SK-N-SH treated with all-trans-retinoic acid at 6 μM for 48 hours (cell line): ENCODE data around the gene WNK2.

Source experiments
- ATAC-seq: fragments of 200-7000 bp; cut with Tn5 transposase; 3 replicates; pipeline ENCODE4 v1.9.1; 2020; ENCODE audit warnings: mild to moderate bottlenecking, moderate library complexity
- BACH2 ChIP-seq: fragments of 250-450 bp; sonication (Bioruptor Pico); IDR thresholded peaks from 2 replicates; pipeline ENCODE4 v1.9.0; 2021; ENCODE audit warnings: mild to moderate bottlenecking, borderline replicate concordance
- CREB5 ChIP-seq: fragments of 250-450 bp; sonication (Bioruptor Pico); IDR thresholded peaks from 2 replicates; pipeline ENCODE4 v1.5.1; 2020; ENCODE audit warnings: low read depth, mild to moderate bottlenecking, moderate library complexity
- CSDC2 ChIP-seq: fragments of 250-450 bp; sonication (Bioruptor Pico); IDR thresholded peaks from 2 replicates; pipeline ENCODE4 v1.5.0; 2020; ENCODE audit warnings: mild to moderate bottlenecking, moderate library complexity
- CSRNP3 ChIP-seq: fragments of 250-450 bp; sonication (Bioruptor Pico); IDR thresholded peaks from 2 replicates; pipeline ENCODE4 v1.5.1; 2021; ENCODE audit warnings: mild to moderate bottlenecking, moderate library complexity
- ESRRG ChIP-seq: fragments of 250-450 bp; sonication (Bioruptor Pico); IDR thresholded peaks from 2 replicates; pipeline ENCODE4 v1.6.1; 2021; ENCODE audit warnings: mild to moderate bottlenecking
- GLIS3 ChIP-seq: fragments of 250-450 bp; sonication (Bioruptor Pico); IDR thresholded peaks from 2 replicates; pipeline ENCODE4 v1.5.0; 2020; ENCODE audit warnings: mild to moderate bottlenecking, moderate library complexity
- ISL1 ChIP-seq: fragments of 250-450 bp; sonication (Bioruptor Pico); IDR thresholded peaks from 2 replicates; pipeline ENCODE4 v2.1.2; 2022; ENCODE audit warnings: mild to moderate bottlenecking, moderate library complexity
- OSR1 ChIP-seq: fragments of 250-450 bp; sonication (Bioruptor Pico); IDR thresholded peaks from 2 replicates; pipeline ENCODE4 v1.8.0; 2022; ENCODE audit warnings: moderate library complexity, mild to moderate bottlenecking, inconsistent platforms
- PATZ1 ChIP-seq: fragments of 250-450 bp; sonication (Bioruptor Pico); IDR thresholded peaks from 2 replicates; pipeline ENCODE4 v1.8.0; 2020; ENCODE audit warnings: mild to moderate bottlenecking, moderate library complexity, borderline replicate concordance
- PPARA ChIP-seq: fragments of 250-450 bp; sonication (Bioruptor Pico); IDR thresholded peaks from 2 replicates; pipeline ENCODE4 v1.5.0; 2020; ENCODE audit warnings: mild to moderate bottlenecking, borderline replicate concordance
- RARB ChIP-seq: fragments of 250-450 bp; sonication (Bioruptor Pico); IDR thresholded peaks from 2 replicates; pipeline ENCODE4 v1.8.0; 2021; ENCODE audit warnings: mild to moderate bottlenecking, moderate library complexity
- SNAI2 ChIP-seq: fragments of 250-450 bp; sonication (Bioruptor Pico); IDR thresholded peaks from 2 replicates; pipeline ENCODE4 v1.5.0; 2020; ENCODE audit warnings: mild to moderate bottlenecking, moderate library complexity
- TCF4 ChIP-seq: fragments of 250-450 bp; sonication (Bioruptor Pico); IDR thresholded peaks from 2 replicates; pipeline ENCODE4 v1.8.0; 2021; ENCODE audit warnings: mild to moderate bottlenecking, moderate library complexity, borderline replicate concordance
- TOX ChIP-seq: fragments of 250-450 bp; sonication (Bioruptor Pico); IDR thresholded peaks from 2 replicates; pipeline ENCODE4 v1.8.0; 2021; ENCODE audit warnings: mild to moderate bottlenecking, moderate library complexity, borderline replicate concordance
- ZC3H10 ChIP-seq: fragments of 250-450 bp; sonication (Bioruptor Pico); IDR thresholded peaks from 2 replicates; pipeline ENCODE4 v1.5.1; 2021; ENCODE audit warnings: mild to moderate bottlenecking, moderate library complexity
- ZFP3 ChIP-seq: fragments of 250-450 bp; sonication (Bioruptor Pico); IDR thresholded peaks from 2 replicates; pipeline ENCODE4 v1.5.0; 2020; ENCODE audit warnings: mild to moderate bottlenecking, moderate library complexity
- ZFP30 ChIP-seq: fragments of 450-650 bp; formaldehyde crosslinking; IDR thresholded peaks from 2 replicates; pipeline ENCODE4 v1.5.0; 2022; ENCODE audit warnings: mild to moderate bottlenecking, moderate library complexity
- ZNF70 ChIP-seq: fragments of 450-650 bp; formaldehyde crosslinking; IDR thresholded peaks from 2 replicates; pipeline ENCODE4 v1.5.0; 2020; ENCODE audit warnings: mild to moderate bottlenecking, moderate library complexity
- ZNF8 ChIP-seq: fragments of 450-650 bp; formaldehyde crosslinking; IDR thresholded peaks from 2 replicates; pipeline ENCODE4 v1.5.0; 2020; ENCODE audit warnings: mild to moderate bottlenecking, moderate library complexity
- TF ChIP-seq, protein P1 (sequence below): fragments of 250-450 bp; sonication (Bioruptor Pico); IDR thresholded peaks from 2 replicates; pipeline ENCODE4 v1.8.0; 2021; ENCODE audit warnings: low read depth, mild to moderate bottlenecking, moderate library complexity, borderline replicate concordance
- TF ChIP-seq, protein P2 (sequence below): fragments of 250-450 bp; sonication (Bioruptor Pico); IDR thresholded peaks from 2 replicates; pipeline ENCODE4 v1.5.0; 2020; ENCODE audit warnings: mild to moderate bottlenecking, moderate library complexity

The WNK2 gene

GRCh38 chr9:93187574-93187973 lies 3.6 kb downstream of the WNK2 start:
- TF ChIP-seq GLIS3 (no peak), ZFP30 (CRISPR knock-in tag) (no peak)
- TF ChIP-seq, protein P1, sequence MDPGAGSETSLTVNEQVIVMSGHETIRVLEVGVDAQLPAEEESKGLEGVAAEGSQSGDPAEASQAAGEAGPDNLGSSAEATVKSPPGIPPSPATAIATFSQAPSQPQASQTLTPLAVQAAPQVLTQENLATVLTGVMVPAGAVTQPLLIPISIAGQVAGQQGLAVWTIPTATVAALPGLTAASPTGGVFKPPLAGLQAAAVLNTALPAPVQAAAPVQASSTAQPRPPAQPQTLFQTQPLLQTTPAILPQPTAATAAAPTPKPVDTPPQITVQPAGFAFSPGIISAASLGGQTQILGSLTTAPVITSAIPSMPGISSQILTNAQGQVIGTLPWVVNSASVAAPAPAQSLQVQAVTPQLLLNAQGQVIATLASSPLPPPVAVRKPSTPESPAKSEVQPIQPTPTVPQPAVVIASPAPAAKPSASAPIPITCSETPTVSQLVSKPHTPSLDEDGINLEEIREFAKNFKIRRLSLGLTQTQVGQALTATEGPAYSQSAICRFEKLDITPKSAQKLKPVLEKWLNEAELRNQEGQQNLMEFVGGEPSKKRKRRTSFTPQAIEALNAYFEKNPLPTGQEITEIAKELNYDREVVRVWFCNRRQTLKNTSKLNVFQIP: no peak
- TF ChIP-seq, all 23 proteins: peak for 0
- ATAC-seq: no peak

GRCh38 chr9:93188426-93189368 lies 4.8 kb downstream of the WNK2 start:
- no peak for TF ChIP-seq PPARA (CRISPR knock-in tag)
- TF ChIP-seq ZC3H10 (CRISPR knock-in tag): no peak
- no peak for TF ChIP-seq TOX (CRISPR knock-in tag)
- no peak for TF ChIP-seq RARB (CRISPR knock-in tag)
- TF ChIP-seq GLIS3: no peak
- ATAC-seq: no peak

GRCh38 chr9:93189369-93190132 lies 5.6 kb downstream of the WNK2 start:
- ATAC-seq: no peak
- TF ChIP-seq ZFP3: no peak
- TF ChIP-seq CSDC2 (CRISPR knock-in tag): no peak
- TF ChIP-seq, protein P1: no peak

DNA sequence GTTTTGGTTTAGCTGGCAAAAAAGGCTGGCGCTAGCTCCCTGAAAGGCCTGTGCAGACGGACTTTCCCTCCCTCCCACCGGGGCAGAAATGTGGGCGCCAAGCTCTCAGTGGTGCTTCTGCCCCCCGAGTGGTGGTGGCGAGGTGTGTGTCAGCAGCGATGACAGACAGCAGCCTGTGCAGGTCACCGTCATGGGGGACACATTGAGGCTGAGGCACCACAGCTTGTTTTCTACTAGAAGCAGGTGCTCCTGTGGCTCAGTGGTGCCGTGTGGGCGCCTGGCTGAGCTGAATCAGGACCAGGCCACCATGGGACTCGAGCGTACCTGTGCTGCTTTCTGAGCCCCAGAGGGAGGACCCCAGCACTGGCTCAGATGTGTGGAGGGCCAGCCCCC lies 6.2 kb downstream of the WNK2 start:
- ATAC-seq: no peak
- TF ChIP-seq RARB (CRISPR knock-in tag) (no peak), ZNF8 (CRISPR knock-in tag) (no peak), ZC3H10 (CRISPR knock-in tag) (no peak), OSR1 (CRISPR knock-in tag) (no peak), ZNF70 (CRISPR knock-in tag) (no peak), ESRRG (CRISPR knock-in tag) (no peak)

DNA sequence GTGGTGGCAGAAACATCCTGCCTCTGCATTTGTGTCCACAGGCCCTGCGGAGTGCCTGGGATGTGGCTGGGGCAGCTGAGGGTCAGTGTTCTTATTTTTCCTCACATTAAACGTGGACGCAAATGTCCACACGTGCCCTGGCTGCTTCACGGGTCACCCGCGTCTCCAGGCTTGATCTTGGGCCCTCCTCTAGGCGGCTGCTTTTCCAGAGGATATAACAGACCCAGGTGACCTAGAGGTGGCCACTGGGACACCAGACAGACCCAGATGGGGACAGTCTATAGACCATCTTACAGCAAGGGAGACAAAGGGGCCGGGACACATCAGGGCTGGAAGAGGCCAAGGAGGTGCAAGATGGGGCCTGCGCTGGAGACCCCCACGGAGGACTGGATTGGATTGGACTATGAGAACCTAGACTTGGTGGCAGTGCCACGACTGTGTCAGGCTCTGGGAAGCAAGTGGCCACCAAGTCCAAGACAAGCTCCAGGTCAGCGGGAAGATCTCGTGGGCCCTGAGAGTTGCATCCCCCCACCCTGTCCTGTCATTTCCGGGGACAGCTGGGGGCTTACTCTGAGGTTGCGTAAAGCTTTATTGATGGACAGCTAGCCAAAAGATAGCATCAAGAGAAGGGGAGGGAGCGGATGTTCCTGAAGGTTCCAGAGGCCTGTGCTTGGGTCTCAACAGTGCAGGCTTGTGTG lies 6.9 kb downstream of the WNK2 start:
- ATAC-seq: no peak
- no peak for TF ChIP-seq SNAI2 (CRISPR knock-in tag)
- TF ChIP-seq ZNF8 (CRISPR knock-in tag): no peak
- TF ChIP-seq, protein P2, sequence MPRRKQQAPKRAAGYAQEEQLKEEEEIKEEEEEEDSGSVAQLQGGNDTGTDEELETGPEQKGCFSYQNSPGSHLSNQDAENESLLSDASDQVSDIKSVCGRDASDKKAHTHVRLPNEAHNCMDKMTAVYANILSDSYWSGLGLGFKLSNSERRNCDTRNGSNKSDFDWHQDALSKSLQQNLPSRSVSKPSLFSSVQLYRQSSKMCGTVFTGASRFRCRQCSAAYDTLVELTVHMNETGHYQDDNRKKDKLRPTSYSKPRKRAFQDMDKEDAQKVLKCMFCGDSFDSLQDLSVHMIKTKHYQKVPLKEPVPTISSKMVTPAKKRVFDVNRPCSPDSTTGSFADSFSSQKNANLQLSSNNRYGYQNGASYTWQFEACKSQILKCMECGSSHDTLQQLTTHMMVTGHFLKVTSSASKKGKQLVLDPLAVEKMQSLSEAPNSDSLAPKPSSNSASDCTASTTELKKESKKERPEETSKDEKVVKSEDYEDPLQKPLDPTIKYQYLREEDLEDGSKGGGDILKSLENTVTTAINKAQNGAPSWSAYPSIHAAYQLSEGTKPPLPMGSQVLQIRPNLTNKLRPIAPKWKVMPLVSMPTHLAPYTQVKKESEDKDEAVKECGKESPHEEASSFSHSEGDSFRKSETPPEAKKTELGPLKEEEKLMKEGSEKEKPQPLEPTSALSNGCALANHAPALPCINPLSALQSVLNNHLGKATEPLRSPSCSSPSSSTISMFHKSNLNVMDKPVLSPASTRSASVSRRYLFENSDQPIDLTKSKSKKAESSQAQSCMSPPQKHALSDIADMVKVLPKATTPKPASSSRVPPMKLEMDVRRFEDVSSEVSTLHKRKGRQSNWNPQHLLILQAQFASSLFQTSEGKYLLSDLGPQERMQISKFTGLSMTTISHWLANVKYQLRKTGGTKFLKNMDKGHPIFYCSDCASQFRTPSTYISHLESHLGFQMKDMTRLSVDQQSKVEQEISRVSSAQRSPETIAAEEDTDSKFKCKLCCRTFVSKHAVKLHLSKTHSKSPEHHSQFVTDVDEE (CRISPR knock-in tag): no peak
- no peak for TF ChIP-seq PATZ1
- no peak for TF ChIP-seq CSRNP3
- no peak for TF ChIP-seq ZC3H10 (CRISPR knock-in tag)
- TF ChIP-seq GLIS3: no peak
- no peak for TF ChIP-seq CSDC2 (CRISPR knock-in tag)
- no peak for TF ChIP-seq ZFP30 (CRISPR knock-in tag)
- TF ChIP-seq TCF4 (CRISPR knock-in tag): no peak
- no peak for TF ChIP-seq BACH2
- TF ChIP-seq ZNF70 (CRISPR knock-in tag): no peak
- no peak for TF ChIP-seq ISL1 (CRISPR knock-in tag)
- no peak for TF ChIP-seq CREB5 (CRISPR knock-in tag)
- TF ChIP-seq PPARA (CRISPR knock-in tag): no peak
